ENCODE measurements around the gene KPNB1.

The KPNB1 gene

GRCh38 chr17:47663912-47664623, 14.3 kb downstream of the KPNB1 start:
- peak; percentile 69 for TF ChIP-seq CTCF (IDR thresholded peaks at IDR 0.05; ENCODE audit: low read depth, low read length)
- no peak overlapping the region for H3K4me3 ChIP-seq (ENCODE audit: low read depth, low read length)

GRCh38 chr17:47664624-47664941, 14.9 kb downstream of the KPNB1 start:
- TF ChIP-seq CTCF (IDR thresholded peaks at IDR 0.05; ENCODE audit: low read depth, low read length): no peak

DNA sequence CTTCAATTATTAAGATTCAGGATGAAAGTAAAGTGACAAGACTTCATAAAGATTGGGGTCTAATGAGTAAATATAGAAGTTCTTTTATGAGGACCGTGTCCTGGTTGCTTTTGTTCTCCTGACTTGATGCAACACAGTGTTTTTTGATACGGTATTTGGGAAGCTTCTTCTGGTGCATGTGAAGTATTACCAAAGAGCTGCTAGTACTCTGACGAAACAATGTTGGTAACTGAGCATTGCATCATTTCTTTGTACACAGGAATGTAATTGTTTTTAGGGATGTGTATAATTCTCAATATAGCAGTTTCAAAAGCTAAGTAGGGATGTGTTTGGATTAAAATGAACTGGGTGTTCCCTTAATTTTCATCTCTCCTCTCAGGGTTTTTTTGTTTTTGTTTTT, 15.9 kb downstream of the KPNB1 start:
- TF ChIP-seq CTCF (IDR thresholded peaks at IDR 0.05; ENCODE audit: low read depth, low read length): no peak

More at GRCh38 chr17:47664624-47664941, 14.9 kb downstream of the KPNB1 start:
- H3K4me3 ChIP-seq (ENCODE audit: low read depth, low read length): no peak overlapping the region

GRCh38 chr17:47669081-47669480, 19.4 kb downstream of the KPNB1 start:
- no peak for TF ChIP-seq CTCF (IDR thresholded peaks at IDR 0.05; ENCODE audit: low read depth, low read length)

More for the DNA sequence above, 15.9 kb downstream of the KPNB1 start:
- no peak overlapping the region for H3K4me3 ChIP-seq (ENCODE audit: low read depth, low read length)

DNA sequence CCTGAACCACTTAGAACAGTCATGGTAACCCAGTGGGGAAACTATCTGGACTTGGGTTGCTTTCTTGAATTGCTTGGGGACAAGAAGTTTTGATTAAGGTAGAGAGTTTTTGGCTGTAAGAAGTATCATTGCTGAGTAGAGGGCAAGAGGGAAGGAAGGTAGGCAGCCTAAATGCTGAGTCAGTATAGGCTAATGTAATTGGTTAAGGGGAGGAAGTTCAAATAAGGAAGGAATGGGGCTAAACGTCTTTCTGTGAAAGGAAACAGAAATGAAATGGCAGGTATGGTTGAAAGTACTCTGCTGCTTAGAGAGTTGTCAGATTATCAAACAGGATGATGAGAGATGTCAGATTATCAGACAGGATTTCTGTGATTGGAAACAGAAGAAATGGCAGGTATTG, 20.3 kb downstream of the KPNB1 start:
- no peak for TF ChIP-seq CTCF (IDR thresholded peaks at IDR 0.05; ENCODE audit: low read depth, low read length)
- H3K4me3 ChIP-seq (ENCODE audit: low read depth, low read length): no peak overlapping the region

More at GRCh38 chr17:47669081-47669480, 19.4 kb downstream of the KPNB1 start:
- no peak overlapping the region for H3K4me3 ChIP-seq (ENCODE audit: low read depth, low read length)

DNA sequence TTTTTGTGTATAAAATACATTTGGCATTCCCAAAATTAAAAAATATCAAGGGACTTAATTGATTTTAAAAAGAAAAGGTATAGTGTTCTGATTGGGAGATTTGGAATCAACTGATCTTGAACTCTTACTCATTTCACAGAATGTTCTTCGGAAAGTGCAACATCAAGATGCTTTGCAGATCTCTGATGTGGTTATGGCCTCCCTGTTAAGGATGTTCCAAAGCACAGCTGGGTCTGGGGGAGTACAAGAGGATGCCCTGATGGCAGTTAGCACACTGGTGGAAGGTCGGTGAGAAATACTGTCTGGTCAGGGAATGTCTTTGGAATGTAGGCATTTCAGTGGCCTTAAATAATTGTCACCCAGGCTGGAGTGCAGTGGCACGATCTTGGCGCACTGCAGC, 24.8 kb downstream of the KPNB1 start:
- no peak for TF ChIP-seq CTCF (IDR thresholded peaks at IDR 0.05; ENCODE audit: low read depth, low read length)
- H3K4me3 ChIP-seq (ENCODE audit: low read depth, low read length): no peak overlapping the region

DNA sequence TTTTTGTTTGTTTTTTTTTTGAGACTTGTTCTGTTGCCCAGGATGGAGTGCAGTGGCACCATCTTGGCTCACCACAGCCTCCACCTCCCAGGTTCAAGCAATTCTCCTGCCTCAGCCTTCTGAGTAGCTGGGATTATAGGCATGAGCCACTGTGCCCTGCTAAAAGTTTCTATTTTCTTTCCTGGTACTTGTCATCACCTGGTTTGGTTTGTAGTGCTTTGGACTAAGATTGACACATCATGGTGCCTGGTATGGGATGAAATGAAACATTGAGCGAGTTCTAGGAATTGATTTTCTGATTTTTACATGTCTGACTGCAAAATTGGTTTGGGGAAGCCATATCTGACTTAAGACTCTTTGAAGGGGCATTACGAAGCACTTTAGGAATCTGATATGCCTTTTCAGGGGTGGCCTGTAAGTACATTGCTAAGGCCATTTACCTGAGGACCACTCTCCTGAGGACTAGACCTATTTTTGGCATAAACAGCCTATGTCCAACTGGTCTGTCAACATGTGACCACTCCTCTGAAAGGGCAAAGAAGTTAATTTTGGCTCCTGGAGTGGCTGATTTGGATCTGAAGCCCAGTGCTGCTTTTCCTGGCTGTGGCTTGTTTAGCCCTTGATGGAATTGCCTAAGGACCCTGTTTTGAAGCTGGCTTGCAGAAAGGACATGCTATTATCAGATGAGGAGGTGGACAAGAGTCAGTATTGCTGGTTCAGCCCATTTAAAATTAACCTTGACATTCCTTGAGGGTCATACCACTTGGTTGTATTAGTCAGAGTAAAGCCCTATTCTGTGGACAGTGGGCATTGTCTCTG, 25.9 kb downstream of the KPNB1 start:
- H3K4me3 ChIP-seq (ENCODE audit: low read depth, low read length): no peak overlapping the region

More for the DNA sequence above, 25.9 kb downstream of the KPNB1 start:
- no peak for TF ChIP-seq CTCF (IDR thresholded peaks at IDR 0.05; ENCODE audit: low read depth, low read length)
